B cell (primary cell): Measurements from ENCODE around the gene ABCF1. TPM values are rescaled to one million over a fixed set of nuclear protein-coding genes. Genes with fewer than 3 reads are reported as not detected.

Source experiments
- ATAC-seq: fragments of 200-7000 bp; cut with Tn5 transposase; one replicate; pipeline ENCODE4 v1.10.0; 2021; ENCODE audit warnings: low read depth, mild to moderate bottlenecking, moderate number of reproducible peaks, moderate library complexity
- CTCF ChIA-PET: fragments of 350-600 bp; sonication (Branson Sonifier 250); formaldehyde crosslinking; loops from one replicate; lab custom pipeline; 2021; ENCODE audit warnings: antibody characterized with exemption, inconsistent platforms; lab: Charles Lee
- POLR2A ChIA-PET: fragments of 350-600 bp; sonication (Branson Sonifier 250); formaldehyde crosslinking; loops from one replicate; lab custom pipeline; 2021; ENCODE audit warnings: antibody characterized with exemption; lab: Charles Lee
- DNase-seq: peaks from one replicate; pipeline ENCODE4 v3.0.0; 2013
- H2AFZ ChIP-seq: 2 replicates; pipeline ENCODE4 v1.6.1; 2012; ENCODE audit warnings: mild to moderate bottlenecking, low read depth, low read length; ENCODE audit not compliant: insufficient read depth, poor library complexity, severe bottlenecking
- H3K27ac ChIP-seq, 2 donors: 1 replicate in 1 of 2; 2 replicates in 1 of 2; pipeline ENCODE4 v1.5.1; 2012 to 2013; ENCODE audit warnings: low read length in 2 of 2, mild to moderate bottlenecking in 2 of 2, moderate library complexity in 1 of 2
- H3K27me3 ChIP-seq, 4 experiments: fragments of 200-600 bp in 1 of 4; sonication (generic) in 1 of 4; replicated peaks in 1 of 4; 1 replicate in 2 of 4; 2 replicates in 2 of 4; pipeline versions ENCODE4 v1.6.1 to v1.7.0; 2013 to 2016; ENCODE audit warnings: low read length in 3 of 4, mild to moderate bottlenecking in 2 of 4, mixed read lengths in 1 of 4, moderate library complexity in 1 of 4; ENCODE audit not compliant: insufficient read depth in 4 of 4, control insufficient read depth in 3 of 4; ENCODE audit errors: control extremely low read depth in 1 of 4
- H3K36me3 ChIP-seq, 2 experiments: replicated peaks in 1 of 2; 1 replicate in 1 of 2; 2 replicates in 1 of 2; pipeline versions ENCODE4 v1.6.1 to v1.7.1; 2013; ENCODE audit warnings: low read length in 1 of 2; ENCODE audit not compliant: insufficient read depth in 2 of 2, control insufficient read depth in 1 of 2; ENCODE audit errors: control extremely low read depth in 1 of 2, extremely low read depth in 1 of 2
- H3K4me1 ChIP-seq, 2 donors: fragments of 200-600 bp in 1 of 2; sonication (generic) in 1 of 2; 1 replicate in 1 of 2; 2 replicates in 1 of 2; pipeline versions ENCODE4 v1.5.1 to v1.6.1; 2013 to 2017; ENCODE audit warnings: low read length in 2 of 2; ENCODE audit not compliant: control insufficient read depth in 2 of 2, insufficient read depth in 2 of 2
- H3K4me2 ChIP-seq: replicated peaks from 2 replicates; pipeline ENCODE3; 2012; ENCODE audit warnings: mild to moderate bottlenecking, low read depth, low read length; ENCODE audit not compliant: poor library complexity, severe bottlenecking
- H3K4me3 ChIP-seq, 5 experiments: fragments of 200-600 bp in 1 of 5; sonication (generic) in 1 of 5; 1 replicate in 3 of 5; 2 replicates in 2 of 5; pipeline versions ENCODE4 v1.5.1 to v1.7.0; 2011 to 2016; ENCODE audit warnings: low read length in 4 of 5, mild to moderate bottlenecking in 4 of 5, low read depth in 2 of 5, control low read depth in 1 of 5, moderate library complexity in 1 of 5; ENCODE audit not compliant: insufficient read depth in 1 of 5; ENCODE audit errors: control extremely low read depth in 1 of 5, extremely low read depth in 1 of 5
- H3K79me2 ChIP-seq: fragments of 200-600 bp; sonication (generic); one replicate; pipeline ENCODE4 v1.6.0; 2016; ENCODE audit warnings: low read length; ENCODE audit not compliant: control insufficient read depth, insufficient read depth
- H3K9ac ChIP-seq: fragments of 200-600 bp; sonication (generic); 2 replicates; pipeline ENCODE4 v1.6.1; 2017; ENCODE audit warnings: mild to moderate bottlenecking, low read length, moderate library complexity
- H3K9me3 ChIP-seq, 3 donors: one replicate each; pipeline versions ENCODE4 v1.6.1 to v1.7.1; 2013; ENCODE audit warnings: low read length in 2 of 3; ENCODE audit not compliant: control insufficient read depth in 2 of 3, insufficient read depth in 1 of 3; ENCODE audit errors: control extremely low read depth in 1 of 3
- H4K20me1 ChIP-seq: 2 replicates; pipeline ENCODE4 v1.6.0; 2012; ENCODE audit warnings: mild to moderate bottlenecking, low read length; ENCODE audit not compliant: insufficient read depth, control insufficient read depth, poor library complexity, severe bottlenecking
- H3K27ac Mint-ChIP-seq: one replicate; pipeline ENCODE4 v1.8.0; 2021; ENCODE audit warnings: mixed read lengths
- H3K27me3 Mint-ChIP-seq: one replicate; pipeline ENCODE4 v1.8.0; 2021; ENCODE audit warnings: mixed read lengths
- H3K4me1 Mint-ChIP-seq: one replicate; pipeline ENCODE4 v1.8.0; 2021; ENCODE audit warnings: mixed read lengths
- H3K4me3 Mint-ChIP-seq: one replicate; pipeline ENCODE4 v1.8.0; 2021; ENCODE audit warnings: mixed read lengths
- H3K9me3 Mint-ChIP-seq: one replicate; pipeline ENCODE4 v1.8.0; 2022; ENCODE audit warnings: mixed read lengths; ENCODE audit not compliant: insufficient read depth
- CTCF ChIP-seq: fragments of 200-600 bp; IDR thresholded peaks from one replicate; pipeline ENCODE4 v1.8.0; 2022; ENCODE audit warnings: antibody characterized with exemption, mild to moderate bottlenecking
- EZH2 ChIP-seq: IDR thresholded peaks from 2 replicates; pipeline ENCODE4 v1.6.1; 2012; ENCODE audit warnings: borderline replicate concordance, low read depth, mild to moderate bottlenecking, moderate library complexity, low read length; ENCODE audit not compliant: insufficient read depth, poor library complexity, severe bottlenecking
- WGBS: methylation state at CpG from one replicate; pipeline ENCODE4 v1.1.5; 2013; ENCODE audit warnings: missing lambda C conversion rate; ENCODE audit not compliant: insufficient coverage; 5-methylcytosine and 5-hydroxymethylcytosine counted together
- intact Hi-C: fragments of 100-400 bp; cut with micrococcal nuclease; formaldehyde crosslinking; loops from one replicate; pipeline ENCODE4 v1.10.0; 2022
- polyA plus RNA-seq: library from polyadenylated mRNA; depleted of rRNA; stranded (reverse); fragments of >200 nt; gene quantifications from 2 replicates; pipeline ENCODE4 v1.2.3, GENCODE V29; 2012
- total RNA-seq, 2 donors: library from RNA; stranded (reverse); fragments of 120-200 nt in 1 of 2; gene quantifications; 1 replicate in 1 of 2; 2 replicates in 1 of 2; pipeline versions ENCODE4 v1.2.3 to v1.2.4, GENCODE V29; 2013 to 2022

The ABCF1 gene
- total and polyA plus RNA-seq, 2 donors (not counting 1 experiment from before 2014, with no cell fraction given): 22.8 to 60.9 TPM

GRCh38 chr6:30562470-30563425, 8.5 kb upstream of the ABCF1 start:
- Histone ChIP-seq H3K4me1 (peaks cover 9 to 10% of the 10 kb centered on the region in 2 donors), H3K4me3 (no peak overlapping the region), H3K27me3 (no peaks in the 10 kb centered on the region), H2AFZ (no peak overlapping the region), H3K79me2 (peaks cover 37% of the 10 kb centered on the region), H3K4me2 (no peak overlapping the region), H4K20me1 (peaks cover 5% of the 10 kb centered on the region), H3K9ac (no peak overlapping the region), H3K27ac (no peak overlapping the region), H3K9me3 (no peaks in the 10 kb centered on the region), H3K36me3 (peaks cover 0 to 14% of the 10 kb centered on the region in 2 experiments)
- ChIA-PET POLR2A (interaction anchor here (0.6 kb wide), 1 partner anchor 55 kb away, joined by 3 read pairs; the partner anchor contains the start of gene MRPS18B), CTCF (interaction anchor here (0.9 to 3.6 kb wide), 5 partner anchors 12 to 78 kb away, joined by 3 to 15 read pairs (median 4); no protein-coding TSS in a partner anchor)
- ATAC-seq: no peak
- H3K9me3 Mint-ChIP-seq: no peaks in the 10 kb centered on the region
- no peak for TF ChIP-seq CTCF
- no peak for TF ChIP-seq EZH2
- no peak for DNase-seq
- WGBS: 96% methylated on average over 13 of the region's 14 CpGs
- H3K4me3 Mint-ChIP-seq: no peak overlapping the region
- H3K27ac Mint-ChIP-seq: no peak overlapping the region
- no peaks in the 10 kb centered on the region for H3K27me3 Mint-ChIP-seq
- peaks cover 15% of the 10 kb centered on the region for H3K4me1 Mint-ChIP-seq
- intact Hi-C loops: no loop called here

- H3K4me3 ChIP-seq: no peak overlapping the region
- intact Hi-C loops: no loop called here
- no peaks in the 10 kb centered on the region for H4K20me1 ChIP-seq
- peaks cover 29% of the 10 kb centered on the region for H3K79me2 ChIP-seq
- H2AFZ ChIP-seq: no peak overlapping the region
- DNase-seq (no peak), ATAC-seq (no peak)
- H3K9me3 ChIP-seq: no peaks in the 10 kb centered on the region
- peaks cover 0 to 14% of the 10 kb centered on the region in 2 experiments for H3K36me3 ChIP-seq
- ChIA-PET POLR2A (no interaction called here), CTCF (interaction anchor here (1.0 to 3.6 kb wide), 5 partner anchors 13 to 79 kb away, joined by 4 to 15 read pairs (median 5); no protein-coding TSS in a partner anchor)
- Mint-ChIP-seq H3K9me3 (no peaks in the 10 kb centered on the region), H3K27me3 (no peaks in the 10 kb centered on the region), H3K4me3 (no peak overlapping the region), H3K4me1 (peaks cover 6% of the 10 kb centered on the region), H3K27ac (no peak overlapping the region)
- no peak overlapping the region for H3K4me2 ChIP-seq
- H3K4me1 ChIP-seq: no peaks in the 10 kb centered on the region
- peak overlapping the region in 1 of 2 donors; percentile 25 for H3K27ac ChIP-seq
- TF ChIP-seq CTCF: no peak
- TF ChIP-seq EZH2: no peak
- WGBS: 100% methylated on average over 1 of the region's 1 CpG
- no peaks in the 10 kb centered on the region for H3K27me3 ChIP-seq
- H3K9ac ChIP-seq: no peak overlapping the region
Measured at GRCh38 chr6:30564114-30564513, 7.1 kb upstream of the ABCF1 start.
